ENCODE data around the gene IL5. TPM values are rescaled to one million over a fixed set of nuclear protein-coding genes. Genes with fewer than 3 reads are reported as not detected.
"Not testable (repeated sequence)": the region's sequence is repeated elsewhere in the genome, so short reads cannot be mapped to it uniquely, and the experiment has no call there.

Gene IL5
- total RNA-seq, 4 donors from 2014 or later: not detected

GRCh38 chr5:132576123-132576522 is 32.8 kb upstream of the IL5 start:
- TF ChIP-seq POLR2A (IDR thresholded peaks at IDR 0.05) (no peak), CTCF (IDR thresholded peaks at IDR 0.05) (no peak)
- intact Hi-C loops (cut with DNase I): no loop called here
- Histone ChIP-seq H3K27ac (no peak overlapping the region), H3K4me3 (replicated peaks in 1 of 3) (no peak overlapping the region), H3K27me3 (no peaks in the 10 kb centered on the region), H3K36me3 (peaks cover 15 to 28% of the 10 kb centered on the region in 2 donors), H3K4me1 (no peaks in the 10 kb centered on the region), H3K9me3 (no peaks in the 10 kb centered on the region)
- DNase-seq: no peak
- 95 to 96% methylated on average over 1 of the region's 1 CpG for WGBS, 2 donors

GRCh38 chr5:132566657-132567056 is 23.3 kb upstream of the IL5 start:
- no peak for TF ChIP-seq POLR2A (IDR thresholded peaks at IDR 0.05)
- TF ChIP-seq CTCF (IDR thresholded peaks at IDR 0.05): no peak
- H3K36me3 ChIP-seq: no peaks in the 10 kb centered on the region
- intact Hi-C loops (cut with DNase I): no loop called here

GRCh38 chr5:132564555-132564954 is 21.2 kb upstream of the IL5 start:
- H3K9me3 ChIP-seq; H3K36me3 ChIP-seq; H3K27ac ChIP-seq; H3K27me3 ChIP-seq; H3K4me1 ChIP-seq; DNase-seq; intact Hi-C loops (cut with DNase I); H3K4me3 ChIP-seq (replicated peaks in 1 of 3): not testable (repeated sequence)
- 91 to 99% methylated on average over 2 of the region's 2 CpGs for WGBS, 2 donors

More at GRCh38 chr5:132566657-132567056, 23.3 kb upstream of the IL5 start:
- Histone ChIP-seq H3K4me3 (replicated peaks in 1 of 3) (no peak overlapping the region), H3K27me3 (no peaks in the 10 kb centered on the region), H3K9me3 (no peaks in the 10 kb centered on the region), H3K27ac (no peak overlapping the region), H3K4me1 (no peaks in the 10 kb centered on the region)
- no peak for DNase-seq
- 96 to 100% methylated on average over 1 of the region's 1 CpG for WGBS, 2 donors

- intact Hi-C loops (cut with DNase I): no loop called here
These were observed 18.3 kb upstream of the IL5 start for GRCh38 chr5:132561601-132562000.

GRCh38 chr5:132559383-132560060 is 16.2 kb upstream of the IL5 start:
- Histone ChIP-seq H3K36me3 (no peaks in the 10 kb centered on the region), H3K27ac (no peak overlapping the region), H3K4me1 (peaks cover 12 to 14% of the 10 kb centered on the region in 2 donors), H3K4me3 (replicated peaks in 1 of 3) (no peak overlapping the region), H3K27me3 (no peaks in the 10 kb centered on the region), H3K9me3 (no peaks in the 10 kb centered on the region)
- 91 to 94% methylated on average over 2 of the region's 2 CpGs for WGBS, 2 donors
- intact Hi-C loops (cut with DNase I): no loop called here
- DNase-seq: no peak
- TF ChIP-seq CTCF (IDR thresholded peaks at IDR 0.05) (no peak), POLR2A (IDR thresholded peaks at IDR 0.05) (no peak)

More at GRCh38 chr5:132561601-132562000, 18.3 kb upstream of the IL5 start:
- no peak overlapping the region for H3K27ac ChIP-seq
- 98 to 99% methylated on average over 3 of the region's 3 CpGs for WGBS, 2 donors
- H3K4me1 ChIP-seq: peaks cover 12 to 14% of the 10 kb centered on the region in 2 donors
- no peaks in the 10 kb centered on the region for H3K27me3 ChIP-seq
- no peak overlapping the region for H3K4me3 ChIP-seq (replicated peaks in 1 of 3)
- no peaks in the 10 kb centered on the region for H3K36me3 ChIP-seq
- DNase-seq: no peak
- no peaks in the 10 kb centered on the region for H3K9me3 ChIP-seq
- TF ChIP-seq POLR2A (IDR thresholded peaks at IDR 0.05): no peak
- no peak for TF ChIP-seq CTCF (IDR thresholded peaks at IDR 0.05)
